ENCODE data around the gene MRRF.

MRRF gene

GRCh38 chr9:122248448-122248865, 16.2 kb upstream of the MRRF start:
- no peak for TF ChIP-seq CTCF (IDR thresholded peaks at IDR 0.05)
- Mint-ChIP-seq H3K36me3 (ENCODE audit: low read depth) (peaks cover 59% of the 10 kb centered on the region), H3K27ac (no peak overlapping the region), H3K4me3 (no peak overlapping the region), H3K4me1 (peaks cover 6% of the 10 kb centered on the region), H3K27me3 (ENCODE audit: low read depth, poor library complexity) (no peaks in the 10 kb centered on the region), H3K9me3 (no peaks in the 10 kb centered on the region)
- DNase-seq = no peak

GRCh38 chr9:122251351-122251750, 13.3 kb upstream of the MRRF start:
- no peak overlapping the region for H3K27ac Mint-ChIP-seq
- no peak for TF ChIP-seq CTCF (IDR thresholded peaks at IDR 0.05)
- H3K27me3 Mint-ChIP-seq (ENCODE audit: low read depth, poor library complexity) = no peaks in the 10 kb centered on the region
- H3K4me3 Mint-ChIP-seq = no peak overlapping the region
- peaks cover 39% of the 10 kb centered on the region for H3K36me3 Mint-ChIP-seq (ENCODE audit: low read depth)
- peaks cover 6% of the 10 kb centered on the region for H3K4me1 Mint-ChIP-seq
- no peak for DNase-seq
- H3K9me3 Mint-ChIP-seq = no peaks in the 10 kb centered on the region

GRCh38 chr9:122252796-122253195, 11.9 kb upstream of the MRRF start:
- peaks cover 6% of the 10 kb centered on the region for H3K4me1 Mint-ChIP-seq
- no peak overlapping the region for H3K27ac Mint-ChIP-seq
- no peak overlapping the region for H3K4me3 Mint-ChIP-seq
- no peaks in the 10 kb centered on the region for H3K9me3 Mint-ChIP-seq
- H3K36me3 Mint-ChIP-seq (ENCODE audit: low read depth) = peaks cover 32% of the 10 kb centered on the region
- TF ChIP-seq CTCF (IDR thresholded peaks at IDR 0.05) = no peak
- no peak for DNase-seq
- no peaks in the 10 kb centered on the region for H3K27me3 Mint-ChIP-seq (ENCODE audit: low read depth, poor library complexity)

GRCh38 chr9:122254761-122255160, 9.9 kb upstream of the MRRF start:
- H3K36me3 Mint-ChIP-seq (ENCODE audit: low read depth) = peaks cover 40% of the 10 kb centered on the region
- no peak overlapping the region for H3K27ac Mint-ChIP-seq
- no peaks in the 10 kb centered on the region for H3K9me3 Mint-ChIP-seq
- no peak for TF ChIP-seq CTCF (IDR thresholded peaks at IDR 0.05)
- H3K4me1 Mint-ChIP-seq = peaks cover 6% of the 10 kb centered on the region
- no peak for DNase-seq
- H3K27me3 Mint-ChIP-seq (ENCODE audit: low read depth, poor library complexity) = no peaks in the 10 kb centered on the region
- no peak overlapping the region for H3K4me3 Mint-ChIP-seq

- Mint-ChIP-seq H3K27me3 (ENCODE audit: low read depth, poor library complexity) (no peaks in the 10 kb centered on the region), H3K27ac (no peak overlapping the region), H3K4me1 (peaks cover 11% of the 10 kb centered on the region), H3K4me3 (no peak overlapping the region), H3K36me3 (ENCODE audit: low read depth) (peaks cover 35% of the 10 kb centered on the region), H3K9me3 (no peaks in the 10 kb centered on the region)
- TF ChIP-seq CTCF (IDR thresholded peaks at IDR 0.05) = no peak
- no peak for DNase-seq
Observed at GRCh38 chr9:122256206-122256605, 8.5 kb upstream of the MRRF start.

- Mint-ChIP-seq H3K36me3 (ENCODE audit: low read depth) (peaks cover 20% of the 10 kb centered on the region), H3K4me1 (peaks cover 32% of the 10 kb centered on the region), H3K4me3 (no peak overlapping the region), H3K27ac (no peak overlapping the region), H3K9me3 (no peaks in the 10 kb centered on the region), H3K27me3 (ENCODE audit: low read depth, poor library complexity) (no peaks in the 10 kb centered on the region)
- DNase-seq = no peak
- no peak for TF ChIP-seq CTCF (IDR thresholded peaks at IDR 0.05)
Observed at GRCh38 chr9:122258886-122259415, 5.7 kb upstream of the MRRF start.

Data from nephron progenitor cell (in vitro differentiated cells).